ENCODE data around the gene CBFA2T3. TPM values are rescaled to one million over a fixed set of nuclear protein-coding genes. Genes with fewer than 3 reads are reported as not detected.

Gene CBFA2T3
- polyA plus RNA-seq, 3 donors: 5.3 to 32.2 (median 6.2) TPM

- peak overlapping the region; percentile 82 to 94 (median 90) for H3K27ac Mint-ChIP-seq
- Histone ChIP-seq H3K4me1 (ENCODE audit: control insufficient read depth in 1 of 2, insufficient read depth in 2 of 2, low read length in 2 of 2) (peaks cover 37 to 41% of the 10 kb centered on the region in 2 donors), H2AFZ (ENCODE audit: insufficient read depth, low read depth, low read length, poor library complexity, severe bottlenecking) (no peak overlapping the region), H3K79me2 (ENCODE audit: insufficient read depth, low read length) (peaks cover 47% of the 10 kb centered on the region), H3K9ac (ENCODE audit: insufficient read depth, low read length, poor library complexity, severe bottlenecking) (peak overlapping the region; percentile 38), H3K9me3 (replicated peaks in 1 of 2; ENCODE audit: control insufficient read depth in 1 of 2, insufficient read depth in 1 of 2, low read length in 2 of 2) (peaks cover 0 to 3% of the 10 kb centered on the region in 2 donors), H3K27me3 (ENCODE audit: control insufficient read depth in 2 of 2, insufficient read depth in 2 of 2, low read length in 2 of 2) (no peaks in the 10 kb centered on the region), H3K4me2 (replicated peaks; ENCODE audit: extremely low read depth, low read length, poor library complexity, severe bottlenecking) (peak overlapping the region; percentile 86), H3K4me3 (replicated peaks in 1 of 3; ENCODE audit: low read depth in 2 of 3, low read length in 3 of 3) (peak overlapping the region in 2 of 3 experiments; percentile 36 to 74), H3K36me3 (replicated peaks in 1 of 2; ENCODE audit: control insufficient read depth in 1 of 2, insufficient read depth in 2 of 2, low read length in 2 of 2) (peaks cover 5 to 12% of the 10 kb centered on the region in 2 donors), H3K27ac (ENCODE audit: low read depth in 1 of 2, low read length in 2 of 2) (peak overlapping the region; percentile 62 to 73), H4K20me1 (ENCODE audit: insufficient read depth, low read length) (peaks cover 83% of the 10 kb centered on the region)
- peak overlapping the region; percentile 79 to 93 for H3K4me3 Mint-ChIP-seq
- peak in 2 of 3 donors; percentile 32 to 56 for DNase-seq
- peaks cover 0 to 19% (median 6%) of the 10 kb centered on the region in 3 donors for H3K27me3 Mint-ChIP-seq (ENCODE audit: low read depth in 3 of 3)
- peaks cover 41 to 43% of the 10 kb centered on the region in 2 donors for H3K36me3 Mint-ChIP-seq
- WGBS (ENCODE audit: insufficient coverage): 41% methylated on average over 28 of the region's 33 CpGs
- peaks cover 58% of the 10 kb centered on the region for H3K4me1 Mint-ChIP-seq
- intact Hi-C loops (cut with micrococcal nuclease): no loop called here
- peaks cover 0 to 7% (median 4%) of the 10 kb centered on the region in 7 donors for H3K9me3 Mint-ChIP-seq
- no peak for TF ChIP-seq CTCF (IDR thresholded peaks at IDR 0.05)
Observed at GRCh38 chr16:88956546-88957432, 20.2 kb downstream of the CBFA2T3 start.

- peaks cover 0 to 3% of the 10 kb centered on the region in 2 donors for H3K9me3 ChIP-seq (replicated peaks in 1 of 2; ENCODE audit: control insufficient read depth in 1 of 2, insufficient read depth in 1 of 2, low read length in 2 of 2)
- no peak for DNase-seq
- 95% methylated on average over 14 of the region's 14 CpGs for WGBS (ENCODE audit: insufficient coverage)
- peak overlapping the region; percentile 86 for H3K4me2 ChIP-seq (replicated peaks; ENCODE audit: extremely low read depth, low read length, poor library complexity, severe bottlenecking)
- H2AFZ ChIP-seq (ENCODE audit: insufficient read depth, low read depth, low read length, poor library complexity, severe bottlenecking): no peak overlapping the region
- no peaks in the 10 kb centered on the region for H3K27me3 ChIP-seq (ENCODE audit: control insufficient read depth in 2 of 2, insufficient read depth in 2 of 2, low read length in 2 of 2)
- Mint-ChIP-seq H3K27ac (no peak overlapping the region), H3K27me3 (ENCODE audit: low read depth in 3 of 3) (peaks cover 0 to 15% (median 4%) of the 10 kb centered on the region in 3 donors), H3K4me3 (peak overlapping the region in 1 of 2 donors; percentile 43), H3K9me3 (peaks cover under 1 to 6% (median 4%) of the 10 kb centered on the region in 7 donors), H3K36me3 (peaks cover 45 to 46% of the 10 kb centered on the region in 2 donors), H3K4me1 (peaks cover 56% of the 10 kb centered on the region)
- no peak for TF ChIP-seq CTCF (IDR thresholded peaks at IDR 0.05)
- H3K4me1 ChIP-seq (ENCODE audit: control insufficient read depth in 1 of 2, insufficient read depth in 2 of 2, low read length in 2 of 2): peaks cover 37 to 41% of the 10 kb centered on the region in 2 donors
- H3K27ac ChIP-seq (ENCODE audit: low read depth in 1 of 2, low read length in 2 of 2): peak overlapping the region in 1 of 2 donors; percentile 18
- peaks cover 46% of the 10 kb centered on the region for H3K79me2 ChIP-seq (ENCODE audit: insufficient read depth, low read length)
- peak overlapping the region in 1 of 3 experiments; percentile 74 for H3K4me3 ChIP-seq (replicated peaks in 1 of 3; ENCODE audit: low read depth in 2 of 3, low read length in 3 of 3)
- intact Hi-C loops (cut with micrococcal nuclease): no loop called here
- H3K36me3 ChIP-seq (replicated peaks in 1 of 2; ENCODE audit: control insufficient read depth in 1 of 2, insufficient read depth in 2 of 2, low read length in 2 of 2): peaks cover 4 to 17% of the 10 kb centered on the region in 2 donors
- H3K9ac ChIP-seq (ENCODE audit: insufficient read depth, low read length, poor library complexity, severe bottlenecking): no peak overlapping the region
- H4K20me1 ChIP-seq (ENCODE audit: insufficient read depth, low read length): peaks cover 83% of the 10 kb centered on the region
Observed at GRCh38 chr16:88955906-88956305, 21.1 kb downstream of the CBFA2T3 start.

All from CD14-positive monocyte (primary cell).